ENCODE measurements around the gene NDUFV2. TPM values are rescaled to one million over a fixed set of nuclear protein-coding genes. Genes with fewer than 3 reads are reported as not detected.

The NDUFV2 gene
- total and polyA plus RNA-seq, 2 donors (not counting 3 experiments of a cell fraction or from before 2014, with no cell fraction given), result 65.7 to 152 TPM

- CTCF ChIA-PET, result no interaction called here
These were observed 16.5 kb upstream of the NDUFV2 start for GRCh38 chr18:9086015-9086414.

GRCh38 chr18:9086624-9087023 is 15.9 kb upstream of the NDUFV2 start:
- Histone ChIP-seq H2AFZ (ENCODE audit: low read depth, low read length) (no peak overlapping the region), H3K36me3 (ENCODE audit: control insufficient read depth in 2 of 2, extremely low read depth in 1 of 2, insufficient read depth in 2 of 2, low read length in 2 of 2) (no peaks in the 10 kb centered on the region), H3K27ac (ENCODE audit: insufficient read depth, low read depth, low read length) (no peak overlapping the region), H3K9ac (replicated peaks; ENCODE audit: extremely low read depth, insufficient read depth, low read length) (no peak overlapping the region), H3K27me3 (ENCODE audit: control insufficient read depth in 2 of 2, insufficient read depth in 2 of 2, low read length in 2 of 2) (no peaks in the 10 kb centered on the region), H3K4me2 (ENCODE audit: insufficient read depth, low read length) (no peak overlapping the region), H3K9me3 (replicated peaks; ENCODE audit: control insufficient read depth, insufficient read depth, low read length) (no peaks in the 10 kb centered on the region), H3K4me3 (replicated peaks in 1 of 3; ENCODE audit: insufficient read depth in 1 of 3, low read depth in 1 of 3, low read length in 3 of 3) (no peak overlapping the region), H4K20me1 (replicated peaks; ENCODE audit: control insufficient read depth, extremely low read depth, insufficient read depth, low read length) (no peaks in the 10 kb centered on the region), H3K9me1 (replicated peaks; ENCODE audit: control insufficient read depth, extremely low read depth, insufficient read depth, low read length) (no peaks in the 10 kb centered on the region), H3K79me2 (ENCODE audit: control insufficient read depth, insufficient read depth, low read length) (no peaks in the 10 kb centered on the region), H3K4me1 (ENCODE audit: control insufficient read depth, extremely low read depth, insufficient read depth, low read length) (no peaks in the 10 kb centered on the region)
- intact Hi-C loops (cut with micrococcal nuclease) (no loop called here), dilution Hi-C loops (cut with MboI; ENCODE audit: extremely low pct_ligation_motif_present, low sequenced_read_pairs) (no loop called here)
- ChIA-PET CTCF (no interaction called here), POLR2A (no interaction called here)
- no TSS peak for BruUV-seq (replicated peaks)
- TF ChIP-seq POLR2A (IDR thresholded peaks at IDR 0.05; ENCODE audit: low read depth, low read length) (no peak), FOS (IDR thresholded peaks at IDR 0.05; ENCODE audit: borderline replicate concordance, insufficient read depth, low read length) (no peak), JUN (IDR thresholded peaks at IDR 0.05; ENCODE audit: borderline replicate concordance, insufficient read depth, insufficient read length, low read depth) (no peak), GATA2 (IDR thresholded peaks at IDR 0.05; ENCODE audit: insufficient read depth, insufficient read length, low read depth, low read length) (no peak), MAX (IDR thresholded peaks at IDR 0.05; ENCODE audit: insufficient read depth, insufficient read length) (no peak), EZH2 (IDR thresholded peaks at IDR 0.05; ENCODE audit: borderline replicate concordance, low read depth, low read length, severe bottlenecking) (no peak), MYC (IDR thresholded peaks at IDR 0.05; ENCODE audit: low read depth, low read length) (no peak)
- DNase-seq (ENCODE audit: low read depth, low spot score) (no peak), FAIRE-seq (no peak)

More at GRCh38 chr18:9086015-9086414, 16.5 kb upstream of the NDUFV2 start:
- intact Hi-C loops (cut with micrococcal nuclease) (no loop called here), dilution Hi-C loops (cut with MboI; ENCODE audit: extremely low pct_ligation_motif_present, low sequenced_read_pairs) (no loop called here)
- Histone ChIP-seq H3K4me3 (replicated peaks in 1 of 3; ENCODE audit: insufficient read depth in 1 of 3, low read depth in 1 of 3, low read length in 3 of 3) (no peak overlapping the region), H3K4me1 (ENCODE audit: control insufficient read depth, extremely low read depth, insufficient read depth, low read length) (no peaks in the 10 kb centered on the region), H3K9me1 (replicated peaks; ENCODE audit: control insufficient read depth, extremely low read depth, insufficient read depth, low read length) (no peaks in the 10 kb centered on the region), H3K36me3 (ENCODE audit: control insufficient read depth in 2 of 2, extremely low read depth in 1 of 2, insufficient read depth in 2 of 2, low read length in 2 of 2) (no peaks in the 10 kb centered on the region), H3K4me2 (ENCODE audit: insufficient read depth, low read length) (no peak overlapping the region), H3K79me2 (ENCODE audit: control insufficient read depth, insufficient read depth, low read length) (no peaks in the 10 kb centered on the region), H3K27ac (ENCODE audit: insufficient read depth, low read depth, low read length) (no peak overlapping the region), H3K9me3 (replicated peaks; ENCODE audit: control insufficient read depth, insufficient read depth, low read length) (no peaks in the 10 kb centered on the region), H3K27me3 (ENCODE audit: control insufficient read depth in 2 of 2, insufficient read depth in 2 of 2, low read length in 2 of 2) (no peaks in the 10 kb centered on the region), H3K9ac (replicated peaks; ENCODE audit: extremely low read depth, insufficient read depth, low read length) (no peak overlapping the region), H2AFZ (ENCODE audit: low read depth, low read length) (no peak overlapping the region), H4K20me1 (replicated peaks; ENCODE audit: control insufficient read depth, extremely low read depth, insufficient read depth, low read length) (no peaks in the 10 kb centered on the region)
- no TSS peak for BruUV-seq (replicated peaks)
- no peak for DNase-seq (ENCODE audit: low read depth, low spot score)
- no peak for FAIRE-seq
- TF ChIP-seq JUN (IDR thresholded peaks at IDR 0.05; ENCODE audit: borderline replicate concordance, insufficient read depth, insufficient read length, low read depth) (no peak), POLR2AphosphoS5 (IDR thresholded peaks at IDR 0.05; ENCODE audit: insufficient read depth, low read depth, low read length) (no peak)
- POLR2A ChIA-PET, result no interaction called here

All from endothelial cell of umbilical vein (primary cell).